EH (cell line): ENCODE results near the gene ACSM3.
"Not testable (repeated sequence)": the region's sequence is repeated elsewhere in the genome, so short reads cannot be mapped to it uniquely, and the experiment has no call there.

Experiments
- DNase-seq: peaks from one replicate; pipeline ENCODE4 v3.0.0-alpha.2; 2015; ENCODE audit warnings: low read depth

Gene ACSM3, protein sequence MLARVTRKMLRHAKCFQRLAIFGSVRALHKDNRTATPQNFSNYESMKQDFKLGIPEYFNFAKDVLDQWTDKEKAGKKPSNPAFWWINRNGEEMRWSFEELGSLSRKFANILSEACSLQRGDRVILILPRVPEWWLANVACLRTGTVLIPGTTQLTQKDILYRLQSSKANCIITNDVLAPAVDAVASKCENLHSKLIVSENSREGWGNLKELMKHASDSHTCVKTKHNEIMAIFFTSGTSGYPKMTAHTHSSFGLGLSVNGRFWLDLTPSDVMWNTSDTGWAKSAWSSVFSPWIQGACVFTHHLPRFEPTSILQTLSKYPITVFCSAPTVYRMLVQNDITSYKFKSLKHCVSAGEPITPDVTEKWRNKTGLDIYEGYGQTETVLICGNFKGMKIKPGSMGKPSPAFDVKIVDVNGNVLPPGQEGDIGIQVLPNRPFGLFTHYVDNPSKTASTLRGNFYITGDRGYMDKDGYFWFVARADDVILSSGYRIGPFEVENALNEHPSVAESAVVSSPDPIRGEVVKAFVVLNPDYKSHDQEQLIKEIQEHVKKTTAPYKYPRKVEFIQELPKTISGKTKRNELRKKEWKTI

DNA sequence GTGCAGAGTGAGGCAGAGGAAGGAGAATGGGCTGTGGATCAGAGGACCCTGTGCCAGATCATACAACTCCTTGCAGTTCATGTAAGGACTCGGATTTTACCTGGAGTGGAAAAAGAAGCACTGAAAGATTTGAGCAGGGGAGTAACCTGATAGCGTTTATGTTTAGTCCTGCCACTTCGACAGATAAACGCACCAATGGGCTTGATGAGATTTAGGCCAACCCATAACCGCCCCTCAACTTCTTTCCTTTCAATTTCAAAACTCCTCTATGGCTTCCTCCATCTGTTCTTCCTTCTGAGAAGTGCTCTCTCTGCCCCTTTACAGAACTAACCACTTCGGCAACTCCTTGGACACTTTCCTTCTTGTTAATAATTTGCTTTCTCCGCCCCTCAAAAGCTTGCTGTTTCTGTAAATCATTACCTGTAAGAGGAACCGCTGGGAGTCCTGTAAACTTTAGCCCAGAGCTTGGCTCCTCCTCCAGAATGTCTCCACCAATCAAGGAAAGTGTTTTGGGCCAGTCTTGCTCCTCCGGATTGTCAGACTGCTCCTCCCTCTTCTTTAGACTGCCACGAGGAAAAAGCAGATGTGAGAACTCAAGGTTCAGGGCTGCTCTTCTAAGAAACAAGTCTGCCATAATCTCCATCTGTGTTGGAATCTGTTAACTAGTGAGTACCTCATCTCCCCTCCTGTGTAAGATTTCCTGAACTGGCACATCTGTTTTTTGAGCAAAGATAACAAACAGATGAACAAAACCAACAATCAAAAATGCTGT lies at the start of gene ACSM3:
ACSM3 (plus strand) TSS at position 554 of the 772 bp plus-strand sequence. CDS start 6,021 bp downstream, outside the sequence.
- DNase-seq: peak; percentile 82

DNA sequence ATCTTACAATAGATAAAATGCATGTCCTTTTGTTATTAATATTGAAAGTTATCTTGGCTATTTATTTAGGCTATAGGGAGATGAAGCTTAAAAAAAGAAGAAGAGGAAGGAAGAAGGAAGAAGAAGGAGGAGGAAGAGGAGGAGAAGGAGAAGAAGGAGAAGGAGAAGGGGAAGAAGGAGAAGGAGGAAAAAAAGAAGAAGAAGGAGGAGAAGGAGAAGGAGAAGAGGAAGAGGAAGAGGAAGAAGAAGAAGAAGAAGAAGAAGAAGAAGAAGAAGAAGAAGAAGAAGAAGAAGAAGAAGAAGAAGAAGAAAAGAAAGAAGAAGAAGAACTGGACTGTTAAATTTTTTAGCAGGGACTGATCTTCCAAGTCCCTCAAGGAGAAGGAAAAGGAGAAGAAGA lies 46.1 kb upstream of the ACSM3 start:
- not testable (repeated sequence) for DNase-seq

DNA sequence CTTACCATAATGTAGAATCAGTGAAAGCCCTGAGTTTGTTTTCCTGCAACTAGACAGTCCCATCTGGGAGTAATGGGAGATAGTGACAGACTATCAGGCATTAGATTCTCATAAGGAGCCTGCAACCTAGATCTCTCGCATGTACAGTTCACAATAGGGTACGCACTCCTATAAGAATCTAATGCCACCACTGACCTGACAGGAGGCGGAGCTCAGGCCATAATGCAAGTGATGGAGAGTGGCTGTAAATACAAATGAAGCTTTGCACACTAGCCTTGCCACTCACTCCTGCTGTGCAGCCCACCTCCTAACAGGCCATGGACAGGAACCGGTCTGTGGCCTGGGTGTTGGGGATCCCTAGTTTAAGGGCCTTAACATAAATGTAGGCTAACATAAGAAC lies 43.6 kb upstream of the ACSM3 start:
- DNase-seq: no peak

DNA sequence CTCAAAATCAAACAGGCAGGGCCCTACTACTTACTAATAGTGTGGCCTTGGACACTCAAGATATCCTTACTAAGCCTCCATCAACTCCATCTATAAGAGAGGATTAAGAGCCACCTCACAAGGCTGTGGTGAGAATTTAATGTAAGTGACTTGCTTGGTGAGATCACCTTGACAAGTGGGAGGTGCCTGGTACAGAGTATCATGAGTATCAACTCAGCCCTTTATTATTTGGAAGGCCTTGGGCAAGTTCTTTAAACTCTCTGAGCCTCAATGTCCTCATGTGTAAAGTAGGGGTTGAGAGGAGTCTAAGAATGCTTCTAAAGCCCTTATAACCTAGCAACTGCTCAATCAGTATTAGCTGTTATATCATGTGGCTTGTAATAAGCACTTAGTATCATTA lies 37.2 kb upstream of the ACSM3 start:
- no peak for DNase-seq

DNA sequence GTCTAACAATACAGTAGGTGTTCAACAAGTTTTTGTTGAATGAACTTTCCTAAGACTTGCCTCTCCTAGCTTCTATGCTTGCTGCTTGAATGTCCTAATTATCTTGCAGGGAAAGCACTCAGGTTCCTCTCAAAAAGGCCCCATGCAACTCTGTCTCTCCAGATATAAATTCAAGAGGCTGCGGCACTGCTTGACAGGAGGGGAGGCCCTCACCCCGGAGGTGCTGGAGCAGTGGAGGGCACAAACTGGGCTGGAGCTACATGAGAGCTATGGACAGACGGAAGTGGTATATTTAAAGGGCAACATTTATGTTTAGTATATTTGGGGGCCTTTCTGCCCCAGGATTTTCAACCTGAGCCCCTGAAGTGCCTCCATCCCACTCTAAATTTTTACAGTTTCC lies 36.6 kb upstream of the ACSM3 start:
- DNase-seq: no peak

DNA sequence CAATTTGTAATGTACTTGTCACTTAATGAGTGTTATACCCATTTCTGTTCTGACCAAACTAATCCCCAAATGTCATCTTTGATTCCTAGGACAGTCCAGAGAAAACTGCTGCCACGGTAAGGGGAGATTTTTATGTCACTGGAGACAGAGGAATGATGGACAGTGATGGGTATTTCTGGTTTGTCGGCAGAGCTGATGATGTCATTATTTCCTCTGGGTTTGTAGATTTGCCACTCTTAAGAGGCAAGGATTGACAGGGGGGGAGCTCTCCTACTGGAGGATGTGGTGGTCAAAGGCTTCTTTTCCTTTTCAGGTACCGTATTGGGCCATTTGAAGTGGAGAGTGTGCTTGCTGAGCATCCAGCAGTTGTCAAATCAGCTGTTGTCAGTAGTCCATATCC lies 34.7 kb upstream of the ACSM3 start:
- DNase-seq: no peak

DNA sequence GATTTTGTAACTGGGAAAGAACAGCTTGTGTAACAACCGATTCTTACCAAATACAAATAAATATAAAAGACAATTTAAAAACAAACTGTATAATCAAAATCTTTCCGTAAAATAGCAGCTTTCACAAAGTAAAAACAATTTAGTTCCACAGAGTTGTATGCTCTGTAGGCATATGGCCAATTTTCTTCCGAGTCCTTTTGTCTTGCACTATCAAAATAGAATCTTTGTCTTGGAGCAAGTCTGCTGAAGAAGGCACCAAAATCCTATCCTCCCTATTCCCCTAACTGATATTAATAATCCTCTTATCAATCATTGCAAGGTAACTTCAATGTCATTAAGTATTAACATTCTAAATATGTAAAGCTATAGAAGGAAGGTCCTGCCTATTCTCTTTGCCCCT lies 29.8 kb upstream of the ACSM3 start:
- DNase-seq: no peak

DNA sequence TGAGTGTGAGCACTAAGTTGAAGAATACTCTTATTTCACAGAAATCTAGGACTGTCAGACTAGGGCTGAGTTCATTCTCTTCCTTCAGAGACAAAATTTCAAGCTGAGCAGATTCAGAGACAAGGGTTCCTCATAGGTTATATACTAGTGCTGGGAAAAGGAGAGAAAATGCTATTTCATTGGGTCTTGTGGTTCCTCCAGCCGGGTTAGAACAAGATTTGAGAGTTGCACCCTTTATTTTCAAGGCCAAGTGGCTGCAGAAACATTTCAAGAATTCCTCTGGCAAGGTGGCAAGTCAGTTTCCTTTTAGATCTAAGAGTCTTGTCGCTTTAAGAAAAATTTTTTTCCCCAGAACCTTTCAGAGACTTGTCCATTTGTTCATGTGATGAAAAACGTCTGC lies 29.0 kb upstream of the ACSM3 start:
- no peak for DNase-seq

DNA sequence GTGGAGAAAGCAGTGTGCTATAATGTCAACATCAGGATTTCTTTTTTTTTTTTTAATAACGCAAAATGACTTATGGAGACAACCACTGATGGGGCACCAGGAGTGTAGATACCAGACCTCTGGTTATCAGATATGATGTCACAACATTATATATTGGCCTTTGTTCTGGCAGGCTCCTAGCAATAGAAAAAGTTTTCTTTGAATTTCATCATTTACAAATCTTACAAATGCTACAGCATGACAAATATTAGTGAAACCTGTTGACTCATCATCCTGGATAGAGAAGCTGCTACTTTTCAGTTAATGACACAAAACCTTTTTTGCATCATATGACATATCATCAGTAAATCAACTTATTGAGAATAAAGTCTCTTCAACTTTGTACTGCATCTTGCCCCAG lies 28.3 kb upstream of the ACSM3 start:
- no peak for DNase-seq

DNA sequence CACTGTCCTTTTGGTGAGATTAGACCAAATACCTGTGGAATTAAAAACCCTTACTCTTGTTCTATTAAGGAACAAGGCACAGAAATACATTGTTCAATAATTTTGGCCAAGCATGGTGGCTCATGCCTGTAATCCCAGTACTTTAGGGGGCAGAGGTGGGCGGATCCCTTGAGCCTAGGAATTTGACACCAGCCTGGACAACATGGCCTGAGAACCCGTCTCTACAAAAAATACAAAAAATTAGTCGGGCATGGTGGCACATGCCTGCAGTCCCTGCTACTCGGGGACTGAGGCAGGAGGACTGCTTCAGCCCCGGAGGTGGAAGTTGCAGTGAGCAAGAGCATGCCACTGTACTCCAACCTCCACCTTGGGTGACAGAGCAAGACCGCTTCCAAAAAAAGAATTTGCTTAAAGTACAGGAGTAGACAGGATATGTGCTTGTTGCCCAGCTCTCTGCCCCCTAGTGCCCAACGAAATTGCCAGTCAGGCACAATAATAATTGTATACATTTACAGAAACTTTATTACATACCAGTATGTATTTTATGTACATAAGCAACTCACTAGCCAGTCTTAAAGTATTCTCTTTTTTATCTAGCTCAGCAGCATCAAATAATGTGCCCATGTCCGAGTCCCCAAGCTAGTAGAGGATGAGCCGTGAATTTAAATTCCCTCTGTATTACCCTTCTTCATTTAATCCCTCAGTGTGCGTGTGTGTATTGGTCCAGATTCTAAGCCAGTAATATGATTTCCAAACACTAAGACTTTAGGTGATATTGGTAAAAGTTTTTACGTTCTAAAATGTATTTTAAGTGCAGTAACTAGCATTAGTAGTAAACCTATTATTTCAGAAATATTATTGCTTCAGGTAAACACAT lies 23.6 kb upstream of the ACSM3 start:
- peak; percentile 11 for DNase-seq

DNA sequence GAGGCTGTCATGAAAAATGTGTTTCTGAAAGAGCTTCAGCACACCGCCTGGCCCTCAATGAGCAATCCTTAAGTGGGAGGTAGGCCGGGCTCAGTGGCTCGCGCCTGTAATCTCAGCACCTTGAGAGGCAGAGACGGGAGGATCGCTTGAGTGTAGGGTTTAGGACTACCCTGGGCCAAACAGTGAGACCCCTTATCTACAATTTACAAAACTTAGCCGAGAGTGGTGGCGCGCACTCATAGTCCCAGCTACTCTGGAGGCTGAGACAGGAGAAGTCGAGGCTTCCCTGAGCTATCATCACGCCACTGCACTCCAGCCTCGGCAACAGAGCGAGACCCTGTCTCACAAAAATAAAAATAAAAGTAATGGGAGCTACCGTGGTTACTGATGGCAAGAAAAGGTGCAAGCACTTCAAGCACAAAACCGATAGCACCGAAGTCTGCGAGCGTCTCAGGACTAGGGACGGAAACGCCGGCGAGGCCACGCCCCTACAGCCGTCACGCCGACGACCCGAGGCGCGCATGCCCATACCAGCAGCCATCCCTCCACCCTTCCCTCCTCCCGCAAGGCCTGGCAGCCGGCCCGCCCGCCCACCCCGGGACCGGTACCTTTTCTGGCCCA lies 22.8 kb upstream of the ACSM3 start:
- DNase-seq: peak; percentile 83

DNA sequence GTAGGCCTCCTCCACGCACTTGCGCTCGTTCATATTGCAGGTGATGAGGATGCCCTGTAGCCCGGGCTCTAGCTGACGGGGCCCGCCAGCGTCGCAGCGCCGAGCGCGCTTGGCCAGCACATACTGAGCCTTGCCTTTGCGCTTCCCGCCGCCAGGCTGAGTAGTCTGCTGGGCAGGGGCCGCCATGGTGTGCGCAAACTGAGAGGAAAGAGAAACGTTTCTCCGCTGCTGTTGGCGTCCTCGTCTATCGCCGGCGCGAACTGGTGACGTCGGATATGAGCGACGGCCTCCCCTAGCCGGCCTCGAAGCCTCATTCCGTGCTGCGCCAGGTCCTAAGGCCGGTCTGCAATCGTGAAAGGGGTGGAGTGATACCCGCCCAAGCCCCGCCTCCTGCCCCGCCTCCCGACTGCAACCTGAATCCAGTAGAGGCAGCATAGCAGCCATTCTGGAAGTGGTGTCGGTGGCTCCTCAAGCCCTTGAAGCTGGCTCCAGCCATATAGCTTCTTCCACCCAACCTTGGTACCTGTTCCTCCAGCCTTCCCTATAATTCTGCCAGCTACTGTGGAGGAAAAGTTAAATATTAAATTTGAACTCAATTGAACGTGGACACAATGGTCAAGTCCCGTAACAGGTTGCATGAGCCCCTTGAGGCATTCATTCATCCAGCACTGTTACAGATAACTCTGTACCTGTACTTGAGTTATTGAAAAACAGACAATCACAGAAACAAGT lies 22.1 kb upstream of the ACSM3 start, which contains the start of gene THUMPD1:
THUMPD1 (minus strand) TSS at position 265 of the 732 bp plus-strand sequence; CDS start at position 186, 79 bp downstream.
- peak; percentile 95 for DNase-seq

DNA sequence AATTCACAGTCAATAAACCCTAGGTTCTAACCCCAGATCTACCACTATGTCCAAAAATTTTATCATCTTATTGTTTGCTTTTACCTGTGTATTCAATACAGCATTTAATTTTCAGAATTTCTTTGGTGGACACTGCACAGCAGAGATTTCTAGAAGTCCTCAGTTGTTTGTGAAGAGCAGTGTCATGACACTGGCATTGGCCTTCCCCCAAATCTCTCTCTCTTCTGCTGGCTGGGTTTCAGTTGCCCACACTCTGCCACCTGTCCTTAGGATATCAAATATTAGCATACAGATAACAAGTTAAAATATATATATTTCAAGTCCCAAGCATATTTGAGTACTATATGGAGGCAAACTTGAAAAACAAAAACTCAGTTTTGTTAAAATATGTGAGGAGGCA lies 20.2 kb upstream of the ACSM3 start:
- no peak for DNase-seq

DNA sequence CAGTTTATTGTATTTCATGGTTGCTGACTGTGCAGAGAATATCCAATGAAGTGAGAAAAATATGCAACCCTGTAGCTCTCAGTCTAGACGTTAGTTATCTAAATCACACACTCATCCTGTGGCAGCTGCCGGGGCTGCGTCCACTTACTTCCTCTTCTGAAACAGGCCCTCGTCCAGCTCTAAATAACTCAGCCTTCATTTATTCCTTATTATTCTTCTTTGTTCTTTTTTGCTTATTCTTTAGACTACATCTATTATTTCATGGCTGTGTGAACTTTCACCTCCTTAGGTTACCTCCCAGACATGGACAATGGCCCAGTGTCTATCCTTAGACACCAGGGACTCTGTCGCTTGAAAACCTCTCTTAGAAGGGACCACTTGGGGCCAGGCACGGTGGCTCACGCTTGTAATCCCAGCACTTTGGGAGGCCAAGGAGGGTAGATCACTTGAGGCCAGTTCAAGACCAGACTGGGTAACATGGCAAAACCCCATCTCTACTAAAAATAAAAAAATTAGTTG lies 18.8 kb upstream of the ACSM3 start:
- DNase-seq: no peak

DNA sequence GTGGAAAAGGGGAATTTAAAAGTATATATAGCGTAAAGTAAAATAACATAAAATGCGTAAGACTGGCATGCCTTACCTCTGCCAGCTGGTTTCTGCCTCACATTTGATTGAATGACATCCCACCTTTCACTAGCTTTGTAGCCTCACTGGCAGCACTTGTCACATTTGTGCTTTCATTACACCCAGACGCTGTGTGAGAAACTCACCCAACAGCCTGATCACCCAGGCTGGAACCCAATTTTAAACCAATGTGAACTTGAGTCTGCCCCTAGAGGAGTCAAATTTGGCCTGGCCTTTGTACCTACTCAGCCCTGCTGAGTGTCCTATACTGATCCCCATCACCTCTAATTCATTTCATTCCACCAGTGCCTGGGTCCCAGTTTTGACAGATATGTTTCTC lies 17.4 kb upstream of the ACSM3 start:
- no peak for DNase-seq

DNA sequence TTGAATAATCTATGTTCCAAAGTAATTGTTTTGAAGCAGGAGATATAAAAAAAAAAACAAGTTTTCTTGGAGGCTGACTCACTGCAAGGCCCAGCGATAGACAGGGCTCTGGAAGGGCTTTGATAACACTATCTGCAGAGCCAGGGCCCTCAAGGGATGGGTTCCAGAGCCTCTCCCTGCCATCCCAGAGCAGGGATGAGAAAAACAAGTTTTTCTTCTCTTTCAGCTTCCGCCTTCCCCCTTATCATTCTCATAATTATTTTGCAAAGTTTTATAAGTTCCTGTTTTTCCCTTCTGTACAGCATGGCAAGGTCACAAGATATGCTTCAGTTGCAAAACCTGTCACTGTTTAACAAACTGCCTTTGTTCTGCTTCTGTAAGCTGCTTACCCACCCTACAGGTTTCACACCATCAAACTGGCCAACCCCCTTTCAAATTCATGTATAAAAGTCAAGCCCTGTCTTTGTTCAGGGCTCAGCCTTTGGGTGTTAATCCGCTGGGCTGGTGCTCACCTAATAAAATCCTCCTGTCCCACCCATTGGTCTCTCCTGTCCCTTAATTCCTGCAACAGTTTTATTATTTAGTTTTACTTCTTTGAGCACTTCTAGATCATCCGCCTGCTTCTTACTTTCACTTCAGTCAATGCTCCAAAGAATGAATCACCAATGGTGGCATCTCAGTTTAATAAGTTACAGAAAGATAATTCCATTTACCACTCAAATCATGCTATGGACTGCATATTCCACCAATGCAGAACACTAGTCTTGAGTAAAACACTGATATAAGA lies 16.6 kb upstream of the ACSM3 start:
- no peak for DNase-seq

DNA sequence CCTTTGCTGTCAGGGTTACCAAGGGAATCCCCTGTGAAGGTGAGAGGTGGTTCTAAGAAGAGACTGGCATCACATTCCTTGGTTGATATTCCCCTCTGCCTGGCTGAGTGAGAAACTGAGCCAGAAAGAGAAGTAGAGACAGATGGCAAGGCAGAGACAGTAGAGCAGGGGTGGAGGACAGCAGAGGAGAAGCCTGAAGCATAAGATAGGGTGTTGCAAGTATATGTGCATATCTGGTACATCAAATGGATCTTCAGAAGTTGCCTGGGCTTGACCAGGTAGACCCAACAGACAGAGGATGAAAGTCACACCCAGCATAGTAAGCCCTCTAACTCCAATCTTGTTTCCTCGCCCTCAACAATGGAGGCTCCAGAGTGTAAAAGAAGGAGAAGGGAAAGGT lies 14.3 kb upstream of the ACSM3 start:
- no peak for DNase-seq

DNA sequence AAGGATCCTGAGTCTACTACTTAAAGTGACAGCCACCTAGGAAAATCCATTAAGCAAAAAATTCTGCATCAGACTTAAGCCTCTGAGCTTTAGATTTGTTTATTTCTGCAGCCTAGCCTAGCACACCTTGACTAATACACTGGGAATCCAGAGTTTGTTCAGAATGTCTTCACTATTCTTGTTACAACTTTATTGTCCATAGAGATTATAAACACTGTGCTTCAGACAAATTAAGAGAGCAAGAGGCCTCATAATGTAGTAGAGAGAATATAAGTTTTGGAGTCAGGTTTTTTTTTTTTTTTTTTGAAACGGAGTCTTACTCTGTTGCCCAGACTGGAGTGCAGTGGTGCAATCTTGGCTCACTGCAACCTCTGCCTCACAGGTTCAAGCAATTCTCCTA lies 13.3 kb upstream of the ACSM3 start:
- no peak for DNase-seq

DNA sequence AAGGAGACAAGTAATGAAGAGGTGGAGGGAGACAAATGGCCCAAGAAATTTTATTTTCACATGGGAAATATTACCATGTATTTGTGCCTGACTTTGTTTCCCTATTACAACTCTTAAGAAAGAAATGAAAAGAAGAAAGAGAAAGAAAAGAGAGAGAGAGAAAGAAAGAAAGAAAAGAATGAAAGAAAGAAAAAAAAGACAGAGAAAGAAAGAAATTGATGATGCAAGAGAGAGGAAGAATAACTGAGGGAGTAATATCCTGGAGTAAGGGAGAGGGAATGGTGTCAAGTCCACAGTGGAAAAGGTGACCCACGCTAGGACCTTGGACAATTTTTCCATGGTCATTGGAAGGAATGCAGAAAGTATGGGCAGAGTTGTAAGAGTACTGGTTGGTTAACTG lies 10.1 kb upstream of the ACSM3 start:
- no peak for DNase-seq

DNA sequence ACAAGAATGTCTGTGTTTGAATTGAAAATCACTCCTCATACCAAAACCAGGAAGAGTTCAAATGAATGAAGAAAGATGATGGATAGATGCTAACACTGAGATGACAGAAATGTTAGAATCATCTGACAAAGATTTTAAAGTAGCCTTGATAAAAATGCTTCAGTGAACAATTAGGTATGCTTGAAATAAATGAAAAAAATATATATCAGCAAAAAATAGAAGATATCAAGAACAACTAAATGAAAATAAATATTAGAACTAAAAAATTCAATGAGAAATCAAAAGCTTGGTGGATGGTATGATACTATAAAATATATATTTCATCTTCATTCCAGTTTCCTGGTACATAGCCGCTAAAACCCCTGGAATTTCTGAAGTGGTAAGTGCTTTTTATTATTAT lies 8.6 kb upstream of the ACSM3 start:
- no peak for DNase-seq
